CD1c-positive myeloid dendritic cell (primary cell): ENCODE results near the gene BEST2.

Source experiments
- DNase-seq: peaks from one replicate; pipeline ENCODE4 v3.0.0-alpha.2; 2016; ENCODE audit errors: extremely low spot score

The BEST2 gene

GRCh38 chr19:12800923-12801465 lies 49.4 kb downstream of the BEST2 start:
- DNase-seq, result no peak

GRCh38 chr19:12801466-12802266 lies 50.1 kb downstream of the BEST2 start, which contains the start of the genes PRDX2 and THSD8:
Gene PRDX2 (minus strand): TSS chr19:12801800. CDS start chr19:12801261, 539 bp downstream.
Gene THSD8 (plus strand): TSS chr19:12802069. CDS start chr19:12802072, 3 bp downstream.
- DNase-seq, result peak; percentile 57

GRCh38 chr19:12802267-12803106 lies 50.9 kb downstream of the BEST2 start:
- peak; percentile 7 for DNase-seq

GRCh38 chr19:12804051-12804450 lies 52.5 kb downstream of the BEST2 start:
- no peak for DNase-seq

GRCh38 chr19:12806242-12807081 lies 54.9 kb downstream of the BEST2 start, which contains the start of gene RNASEH2A:
Gene RNASEH2A (plus strand): TSS chr19:12806584. CDS start chr19:12806674, 90 bp downstream.
- peak; percentile 94 for DNase-seq
